Measurements from ENCODE around the gene BOC.
A peak's percentile ranks its signal among the peaks of the same experiment; 100 is the strongest.

Gene BOC

GRCh38 chr3:113212150-113212843 lies 940 bp downstream of the BOC start:
- no peak for DNase-seq
- Mint-ChIP-seq H3K4me1 (ENCODE audit: low read depth) (peaks cover 14% of the 10 kb centered on the region), H3K36me3 (ENCODE audit: low read depth) (no peaks in the 10 kb centered on the region), H3K27ac (no peak overlapping the region), H3K4me3 (peak overlapping the region; percentile 63), H3K27me3 (peaks cover 84% of the 10 kb centered on the region), H3K9me3 (no peaks in the 10 kb centered on the region)

DNA sequence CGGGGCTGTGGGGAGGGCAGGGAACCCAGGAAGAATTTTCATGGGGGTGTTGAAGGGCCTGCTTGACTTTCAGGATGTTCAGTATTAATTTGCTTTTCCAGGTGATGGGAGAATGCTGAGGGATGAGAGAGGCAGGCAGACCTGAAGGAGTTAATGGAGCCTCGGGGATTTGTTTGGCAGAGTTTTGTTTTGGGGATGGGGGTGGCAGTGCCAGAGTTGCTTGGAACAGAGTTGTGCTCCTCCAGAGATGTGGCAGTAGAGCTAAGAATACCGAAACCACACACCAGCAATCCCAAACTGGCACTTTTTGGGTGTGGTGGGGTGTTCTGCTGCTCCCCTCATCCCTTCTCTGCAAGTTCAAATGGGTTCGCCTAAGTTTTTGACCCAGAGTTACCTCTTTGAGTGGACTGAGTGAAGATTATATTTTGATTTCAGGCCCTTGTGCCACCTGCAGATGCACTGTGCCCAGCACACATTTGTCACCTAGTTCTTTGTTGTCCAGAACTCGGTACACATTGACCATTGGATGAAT lies 1.6 kb downstream of the BOC start:
- H3K27ac Mint-ChIP-seq = no peak overlapping the region
- peaks cover 83% of the 10 kb centered on the region for H3K27me3 Mint-ChIP-seq
- peak overlapping the region; percentile 63 for H3K4me3 Mint-ChIP-seq
- H3K36me3 Mint-ChIP-seq (ENCODE audit: low read depth) = no peaks in the 10 kb centered on the region
- no peaks in the 10 kb centered on the region for H3K9me3 Mint-ChIP-seq
- DNase-seq = no peak
- H3K4me1 Mint-ChIP-seq (ENCODE audit: low read depth) = peaks cover 14% of the 10 kb centered on the region

DNA sequence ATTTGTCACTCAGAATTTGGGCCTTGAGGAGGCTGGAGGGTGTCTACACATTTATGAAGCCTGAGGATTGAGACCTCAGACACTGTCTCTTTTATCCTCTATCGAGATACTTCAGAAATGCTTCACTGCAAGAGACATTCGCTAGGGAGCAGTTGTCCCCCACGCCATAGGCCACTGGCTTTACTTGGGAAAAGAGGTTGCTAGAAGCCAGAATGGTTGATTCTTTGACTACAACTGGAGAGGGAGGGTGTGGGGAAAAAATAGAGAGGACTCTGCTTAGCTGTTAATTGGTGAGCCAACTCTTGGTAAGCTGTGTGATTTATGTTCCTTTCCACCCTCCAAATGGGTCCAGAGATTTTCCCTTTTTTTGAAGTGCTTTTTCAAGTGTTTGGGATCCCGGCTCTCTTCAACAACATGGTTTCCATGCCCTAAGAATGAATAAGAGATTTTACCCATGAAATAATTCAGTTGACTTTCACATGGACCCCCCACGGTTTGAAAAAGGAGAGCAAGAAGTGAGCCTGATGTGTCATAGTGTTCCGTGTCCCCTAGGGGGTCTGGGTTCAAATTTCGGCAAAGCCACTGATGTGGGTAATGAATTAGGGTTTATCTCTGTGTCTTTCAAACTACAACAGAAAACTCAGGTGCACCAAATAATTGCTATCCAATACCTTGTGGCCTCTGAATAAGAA lies 2.7 kb downstream of the BOC start:
- H3K4me1 Mint-ChIP-seq (ENCODE audit: low read depth) = peaks cover 14% of the 10 kb centered on the region
- H3K4me3 Mint-ChIP-seq = no peak overlapping the region
- no peaks in the 10 kb centered on the region for H3K9me3 Mint-ChIP-seq
- peaks cover 74% of the 10 kb centered on the region for H3K27me3 Mint-ChIP-seq
- H3K36me3 Mint-ChIP-seq (ENCODE audit: low read depth) = no peaks in the 10 kb centered on the region
- DNase-seq = no peak
- no peak overlapping the region for H3K27ac Mint-ChIP-seq

- Mint-ChIP-seq H3K4me1 (ENCODE audit: low read depth) (peaks cover 14% of the 10 kb centered on the region), H3K27me3 (peaks cover 67% of the 10 kb centered on the region), H3K36me3 (ENCODE audit: low read depth) (no peaks in the 10 kb centered on the region), H3K27ac (no peak overlapping the region), H3K4me3 (no peak overlapping the region), H3K9me3 (no peaks in the 10 kb centered on the region)
- no peak for DNase-seq
These were observed 3.7 kb downstream of the BOC start for GRCh38 chr3:113214917-113215595.

DNA sequence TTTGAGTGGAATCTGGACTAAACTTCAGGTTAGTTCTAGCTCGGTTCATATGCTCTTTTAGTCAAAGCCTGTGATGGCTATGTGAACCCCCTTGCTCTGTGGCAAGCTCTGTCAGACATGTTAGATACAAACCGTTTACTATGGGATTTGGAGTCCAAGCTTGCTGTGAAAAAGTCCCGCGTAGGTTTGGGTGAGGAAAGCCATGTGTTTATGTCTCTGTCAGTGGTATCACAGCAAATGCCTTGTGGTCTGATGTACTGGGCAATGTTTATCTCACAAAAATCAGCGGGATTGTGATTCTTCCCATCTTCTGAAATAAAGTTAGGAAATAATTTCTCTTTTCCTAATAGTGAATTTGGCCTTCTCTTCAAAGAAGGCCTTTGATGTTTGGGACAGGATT lies 5.0 kb downstream of the BOC start:
- Mint-ChIP-seq H3K27ac (no peak overlapping the region), H3K4me3 (no peak overlapping the region), H3K4me1 (ENCODE audit: low read depth) (peaks cover 10% of the 10 kb centered on the region), H3K27me3 (peaks cover 63% of the 10 kb centered on the region), H3K36me3 (ENCODE audit: low read depth) (no peaks in the 10 kb centered on the region), H3K9me3 (no peaks in the 10 kb centered on the region)
- DNase-seq = no peak

DNA sequence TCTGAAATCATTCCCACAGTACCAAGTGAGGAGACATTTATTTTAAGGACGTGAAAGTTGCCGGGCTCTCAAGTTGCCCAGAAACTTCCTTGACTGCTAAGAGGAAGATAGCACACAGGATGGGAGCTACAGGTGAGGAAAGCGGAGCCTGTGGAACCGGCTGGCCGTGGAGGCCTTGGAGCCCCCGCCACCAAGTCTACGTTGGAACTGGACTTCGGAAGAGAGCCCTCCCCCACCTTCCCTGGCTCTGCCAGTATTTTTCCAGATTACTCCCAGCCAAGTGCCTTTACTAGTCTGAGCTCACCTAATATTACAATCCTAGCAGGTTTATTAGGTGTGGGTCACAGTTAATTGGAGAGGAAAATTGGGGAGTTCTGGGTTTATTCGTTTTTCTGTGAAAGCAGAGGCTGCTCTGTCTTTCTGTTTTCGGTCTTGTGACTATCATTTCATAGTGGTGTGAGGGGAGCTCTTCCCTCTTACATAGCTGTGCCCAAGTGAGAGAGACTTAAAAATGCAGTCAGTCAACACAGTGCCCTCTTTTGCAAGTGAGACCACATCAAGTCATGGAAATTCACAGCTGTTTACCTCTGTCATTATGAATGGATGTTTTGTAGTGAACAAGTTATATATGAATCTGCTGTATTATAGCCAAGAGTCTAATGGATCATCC lies 6.8 kb downstream of the BOC start:
- peaks cover 54% of the 10 kb centered on the region for H3K27me3 Mint-ChIP-seq

GRCh38 chr3:113218681-113219045 lies 7.3 kb downstream of the BOC start:
- Mint-ChIP-seq H3K36me3 (ENCODE audit: low read depth) (no peaks in the 10 kb centered on the region), H3K4me3 (no peak overlapping the region), H3K27me3 (peaks cover 54% of the 10 kb centered on the region), H3K4me1 (ENCODE audit: low read depth) (peaks cover 2% of the 10 kb centered on the region), H3K9me3 (no peaks in the 10 kb centered on the region), H3K27ac (no peak overlapping the region)
- DNase-seq = no peak

More for the DNA sequence above, 6.8 kb downstream of the BOC start:
- DNase-seq = no peak
- Mint-ChIP-seq H3K9me3 (no peaks in the 10 kb centered on the region), H3K4me3 (no peak overlapping the region), H3K36me3 (ENCODE audit: low read depth) (no peaks in the 10 kb centered on the region), H3K27ac (no peak overlapping the region), H3K4me1 (ENCODE audit: low read depth) (no peaks in the 10 kb centered on the region)

GRCh38 chr3:113219605-113220300 lies 8.4 kb downstream of the BOC start:
- H3K9me3 Mint-ChIP-seq = no peaks in the 10 kb centered on the region
- H3K36me3 Mint-ChIP-seq (ENCODE audit: low read depth) = no peaks in the 10 kb centered on the region
- peaks cover 52% of the 10 kb centered on the region for H3K27me3 Mint-ChIP-seq
- no peak overlapping the region for H3K4me3 Mint-ChIP-seq
- no peak overlapping the region for H3K27ac Mint-ChIP-seq
- no peak for DNase-seq
- peaks cover 9% of the 10 kb centered on the region for H3K4me1 Mint-ChIP-seq (ENCODE audit: low read depth)

DNA sequence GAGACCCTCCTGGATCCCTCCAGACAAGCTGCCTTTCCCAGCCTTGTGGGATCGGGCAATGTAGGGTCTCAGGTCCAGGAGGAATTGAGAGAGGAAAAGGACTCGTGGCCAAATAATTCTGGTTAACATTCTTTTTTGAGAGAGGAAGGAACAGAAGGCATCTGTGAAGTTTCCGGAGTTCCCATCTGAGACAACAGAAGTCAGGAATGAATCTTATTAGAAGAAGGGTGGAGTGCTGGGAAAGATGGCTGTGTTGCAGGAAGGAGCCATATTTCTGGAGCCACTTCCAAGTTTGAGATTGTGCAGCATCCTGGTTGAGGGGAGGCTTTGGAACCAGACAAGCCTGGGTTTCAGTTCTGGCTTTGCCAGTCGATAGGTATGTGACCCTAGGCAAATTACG lies 9.4 kb downstream of the BOC start:
- no peak for DNase-seq
- Mint-ChIP-seq H3K4me1 (ENCODE audit: low read depth) (peaks cover 9% of the 10 kb centered on the region), H3K27me3 (peaks cover 44% of the 10 kb centered on the region), H3K27ac (no peak overlapping the region), H3K9me3 (no peaks in the 10 kb centered on the region), H3K4me3 (no peak overlapping the region), H3K36me3 (ENCODE audit: low read depth) (no peaks in the 10 kb centered on the region)

- H3K4me3 Mint-ChIP-seq = no peak overlapping the region
- peaks cover 36% of the 10 kb centered on the region for H3K27me3 Mint-ChIP-seq
- H3K27ac Mint-ChIP-seq = no peak overlapping the region
These were observed 10.4 kb downstream of the BOC start for GRCh38 chr3:113221721-113222257.

GRCh38 chr3:113222451-113223086 lies 11.2 kb downstream of the BOC start:
- DNase-seq = no peak
- H3K36me3 Mint-ChIP-seq (ENCODE audit: low read depth) = no peaks in the 10 kb centered on the region
- no peak overlapping the region for H3K4me3 Mint-ChIP-seq
- H3K27me3 Mint-ChIP-seq = peaks cover 36% of the 10 kb centered on the region
- no peaks in the 10 kb centered on the region for H3K9me3 Mint-ChIP-seq
- H3K27ac Mint-ChIP-seq = no peak overlapping the region
- H3K4me1 Mint-ChIP-seq (ENCODE audit: low read depth) = peaks cover 9% of the 10 kb centered on the region

More at GRCh38 chr3:113221721-113222257, 10.4 kb downstream of the BOC start:
- Mint-ChIP-seq H3K36me3 (ENCODE audit: low read depth) (no peaks in the 10 kb centered on the region), H3K9me3 (no peaks in the 10 kb centered on the region), H3K4me1 (ENCODE audit: low read depth) (peaks cover 9% of the 10 kb centered on the region)
- no peak for DNase-seq

GRCh38 chr3:113223475-113224281 lies 12.3 kb downstream of the BOC start:
- no peak for DNase-seq
- H3K4me1 Mint-ChIP-seq (ENCODE audit: low read depth) = peaks cover 9% of the 10 kb centered on the region
- H3K9me3 Mint-ChIP-seq = no peaks in the 10 kb centered on the region
- H3K4me3 Mint-ChIP-seq = no peak overlapping the region
- no peak overlapping the region for H3K27ac Mint-ChIP-seq
- H3K36me3 Mint-ChIP-seq (ENCODE audit: low read depth) = no peaks in the 10 kb centered on the region
- peaks cover 33% of the 10 kb centered on the region for H3K27me3 Mint-ChIP-seq

DNA sequence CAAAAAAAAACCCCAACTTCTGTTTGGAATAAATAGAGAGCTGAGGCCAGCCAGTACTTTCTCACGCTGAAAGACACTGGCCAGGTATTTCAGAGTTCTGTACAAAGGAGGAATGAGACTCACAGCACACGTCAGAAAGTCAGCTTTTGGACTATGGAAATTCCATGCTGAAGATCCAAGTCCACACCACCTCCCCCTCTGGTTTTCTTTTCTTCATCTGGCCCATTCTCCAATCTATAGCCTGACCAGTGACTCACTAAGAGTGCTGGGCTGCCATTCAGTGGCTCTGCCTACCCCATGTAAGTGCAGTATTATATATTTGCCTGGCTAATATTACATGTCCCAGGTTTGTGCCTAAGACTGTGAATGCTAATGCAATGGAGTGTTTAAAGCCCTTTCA lies 13.9 kb downstream of the BOC start:
- Mint-ChIP-seq H3K27ac (no peak overlapping the region), H3K4me1 (ENCODE audit: low read depth) (peaks cover 9% of the 10 kb centered on the region), H3K4me3 (no peak overlapping the region), H3K27me3 (peaks cover 29% of the 10 kb centered on the region), H3K9me3 (no peaks in the 10 kb centered on the region), H3K36me3 (ENCODE audit: low read depth) (no peaks in the 10 kb centered on the region)
- no peak for DNase-seq
